Fibroblast of mammary gland (primary cell): ENCODE data around the gene CPN2.

Experiments
- DNase-seq: peaks from one replicate; pipeline ENCODE4 v3.0.0-alpha.2; 2010; ENCODE audit warnings: low read depth
- H3K4me3 ChIP-seq: 2 replicates; pipeline ENCODE4 v1.5.1; 2011; ENCODE audit warnings: low read depth, mild to moderate bottlenecking, low read length, moderate library complexity; ENCODE audit not compliant: control insufficient read depth
- TF ChIP-seq, protein P1 (sequence below): conservative IDR thresholded peaks from 2 replicates; pipeline ENCODE4 v1.5.1; 2011; ENCODE audit warnings: low read depth, low read length, inconsistent platforms; ENCODE audit not compliant: control insufficient read depth, insufficient read depth

CPN2 gene

GRCh38 chr3:194360568-194360967, 9.4 kb upstream of the CPN2 start:
- H3K4me3 ChIP-seq, result no peak overlapping the region
- TF ChIP-seq, protein P1, sequence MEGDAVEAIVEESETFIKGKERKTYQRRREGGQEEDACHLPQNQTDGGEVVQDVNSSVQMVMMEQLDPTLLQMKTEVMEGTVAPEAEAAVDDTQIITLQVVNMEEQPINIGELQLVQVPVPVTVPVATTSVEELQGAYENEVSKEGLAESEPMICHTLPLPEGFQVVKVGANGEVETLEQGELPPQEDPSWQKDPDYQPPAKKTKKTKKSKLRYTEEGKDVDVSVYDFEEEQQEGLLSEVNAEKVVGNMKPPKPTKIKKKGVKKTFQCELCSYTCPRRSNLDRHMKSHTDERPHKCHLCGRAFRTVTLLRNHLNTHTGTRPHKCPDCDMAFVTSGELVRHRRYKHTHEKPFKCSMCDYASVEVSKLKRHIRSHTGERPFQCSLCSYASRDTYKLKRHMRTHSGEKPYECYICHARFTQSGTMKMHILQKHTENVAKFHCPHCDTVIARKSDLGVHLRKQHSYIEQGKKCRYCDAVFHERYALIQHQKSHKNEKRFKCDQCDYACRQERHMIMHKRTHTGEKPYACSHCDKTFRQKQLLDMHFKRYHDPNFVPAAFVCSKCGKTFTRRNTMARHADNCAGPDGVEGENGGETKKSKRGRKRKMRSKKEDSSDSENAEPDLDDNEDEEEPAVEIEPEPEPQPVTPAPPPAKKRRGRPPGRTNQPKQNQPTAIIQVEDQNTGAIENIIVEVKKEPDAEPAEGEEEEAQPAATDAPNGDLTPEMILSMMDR, result no peak
- DNase-seq, result no peak

- DNase-seq, result no peak
- no peak overlapping the region for H3K4me3 ChIP-seq
- TF ChIP-seq, protein P1, result no peak
Observed at GRCh38 chr3:194357681-194358080, 6.6 kb upstream of the CPN2 start.

- TF ChIP-seq, protein P1, result no peak
- no peak overlapping the region for H3K4me3 ChIP-seq
- DNase-seq, result no peak
Observed at GRCh38 chr3:194355379-194355778, 4.3 kb upstream of the CPN2 start.

DNA sequence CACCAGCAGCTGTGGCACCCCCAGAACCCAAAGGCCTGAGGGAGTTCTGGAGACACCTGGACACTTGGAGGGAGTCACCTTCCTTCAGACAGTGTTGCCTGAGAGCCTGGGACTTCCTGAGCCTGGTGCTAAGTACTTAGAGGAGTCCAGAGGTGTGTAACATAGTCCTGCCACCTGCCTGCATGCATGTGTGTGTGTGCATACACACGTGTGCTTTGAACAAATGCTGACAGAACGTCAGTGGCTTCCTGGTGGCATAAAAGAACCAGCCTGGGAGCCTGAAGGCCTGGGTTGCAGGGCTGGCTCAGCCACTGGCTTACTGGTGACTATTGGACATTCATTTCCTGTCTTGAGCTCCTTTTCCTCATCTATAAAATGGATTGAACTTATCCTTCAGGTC, 3.2 kb upstream of the CPN2 start:
- H3K4me3 ChIP-seq, result no peak overlapping the region
- TF ChIP-seq, protein P1, result no peak
- DNase-seq, result no peak

DNA sequence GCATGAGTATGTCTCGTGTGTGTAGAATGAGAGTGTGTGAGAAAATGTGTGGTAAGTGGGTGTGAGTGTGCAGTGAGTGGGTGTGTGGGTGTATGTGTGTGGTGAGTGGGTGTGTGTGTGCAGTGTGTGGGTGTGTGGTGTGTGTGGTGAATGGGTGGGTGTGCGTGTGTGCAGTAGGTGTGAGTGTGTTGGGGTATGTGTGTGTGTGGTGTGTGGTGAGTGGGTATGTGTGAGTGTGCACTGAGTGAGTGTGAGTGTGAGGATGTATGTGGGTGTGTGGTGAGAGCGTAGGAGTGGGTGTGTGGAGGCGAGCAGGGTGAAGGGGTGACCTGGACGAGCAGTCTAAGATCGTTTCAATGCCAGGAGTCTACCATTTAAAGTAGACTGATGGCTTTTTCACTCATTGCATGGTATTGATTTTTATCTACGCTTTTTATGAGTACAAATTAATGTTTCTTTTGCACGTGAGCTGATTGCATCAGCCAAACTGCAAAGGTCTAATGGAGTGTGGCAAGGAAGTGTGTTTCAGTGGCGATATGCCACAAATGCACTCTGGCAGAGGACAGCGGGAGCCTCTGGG, 1.6 kb upstream of the CPN2 start:
- TF ChIP-seq, protein P1, result no peak
- no peak for DNase-seq
- H3K4me3 ChIP-seq, result no peak overlapping the region

- DNase-seq, result no peak
- TF ChIP-seq, protein P1, result no peak
- no peak overlapping the region for H3K4me3 ChIP-seq
Observed at GRCh38 chr3:194351952-194352536, 916 bp upstream of the CPN2 start.
